OCI-M2 (cell line): ENCODE measurements around the gene MTRF1L.
"Not testable (repeated sequence)": the region's sequence is repeated elsewhere in the genome, so short reads cannot be mapped to it uniquely, and the experiment has no call there.

ENCODE experiments used
- DNase-seq: peaks from one replicate; lab custom pipeline; 2025; ENCODE audit not compliant: unreplicated experiment; lab: John Stamatoyannopoulos, UW

The MTRF1L gene

DNA sequence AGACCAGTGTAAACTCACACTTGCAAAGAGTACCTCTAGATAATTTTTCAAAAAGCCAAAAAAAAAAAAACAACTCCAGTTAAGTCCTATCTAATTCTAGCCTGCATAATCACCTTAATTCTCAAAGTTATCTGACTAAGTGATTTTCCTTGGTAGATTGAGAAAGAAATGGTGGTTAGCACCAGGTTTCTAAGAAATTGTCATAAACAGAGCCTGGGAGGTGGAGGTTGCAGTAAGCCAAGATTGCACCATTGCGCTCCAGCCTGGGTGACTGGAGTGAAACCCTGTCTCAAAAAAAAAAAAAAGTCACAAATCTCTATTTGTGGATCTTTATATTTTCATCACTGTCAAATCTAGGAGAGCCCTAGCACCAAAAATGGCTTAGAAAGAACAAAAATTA is 28.6 kb downstream of the MTRF1L start:
- no peak for DNase-seq

DNA sequence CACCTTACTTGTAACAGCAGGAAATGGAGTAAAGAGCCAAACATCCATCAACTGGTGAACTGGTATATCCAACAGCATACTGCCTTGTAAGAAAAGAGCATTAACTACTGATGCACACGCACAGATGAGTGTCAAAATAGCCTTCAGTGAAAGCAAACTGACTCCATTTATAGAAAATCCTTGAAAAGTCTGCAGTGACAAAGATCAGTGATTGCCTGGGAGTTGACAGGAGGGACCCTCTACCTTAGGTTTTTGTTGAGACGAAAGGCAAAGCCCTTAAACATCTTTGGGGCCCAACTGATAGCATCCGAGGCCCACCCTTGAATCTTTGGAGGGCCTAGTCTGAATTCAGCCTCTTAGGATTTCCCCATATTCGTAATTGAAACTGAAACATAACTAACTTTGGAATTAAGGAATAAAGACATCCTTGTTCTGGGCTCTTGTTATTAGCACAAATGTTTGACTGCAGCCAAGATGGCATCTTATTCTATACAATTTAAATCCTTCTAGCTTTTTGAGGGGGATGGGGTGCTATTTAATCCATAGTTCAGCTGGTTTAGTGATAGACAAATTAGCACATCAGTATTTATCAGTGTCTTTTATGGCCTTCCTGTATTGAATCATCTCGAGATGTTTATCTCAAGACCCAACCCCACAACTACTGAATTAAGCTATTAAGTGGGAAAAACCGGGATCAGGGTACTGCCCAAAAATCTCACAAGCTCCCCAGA is 32.7 kb downstream of the MTRF1L start:
- no peak for DNase-seq

DNA sequence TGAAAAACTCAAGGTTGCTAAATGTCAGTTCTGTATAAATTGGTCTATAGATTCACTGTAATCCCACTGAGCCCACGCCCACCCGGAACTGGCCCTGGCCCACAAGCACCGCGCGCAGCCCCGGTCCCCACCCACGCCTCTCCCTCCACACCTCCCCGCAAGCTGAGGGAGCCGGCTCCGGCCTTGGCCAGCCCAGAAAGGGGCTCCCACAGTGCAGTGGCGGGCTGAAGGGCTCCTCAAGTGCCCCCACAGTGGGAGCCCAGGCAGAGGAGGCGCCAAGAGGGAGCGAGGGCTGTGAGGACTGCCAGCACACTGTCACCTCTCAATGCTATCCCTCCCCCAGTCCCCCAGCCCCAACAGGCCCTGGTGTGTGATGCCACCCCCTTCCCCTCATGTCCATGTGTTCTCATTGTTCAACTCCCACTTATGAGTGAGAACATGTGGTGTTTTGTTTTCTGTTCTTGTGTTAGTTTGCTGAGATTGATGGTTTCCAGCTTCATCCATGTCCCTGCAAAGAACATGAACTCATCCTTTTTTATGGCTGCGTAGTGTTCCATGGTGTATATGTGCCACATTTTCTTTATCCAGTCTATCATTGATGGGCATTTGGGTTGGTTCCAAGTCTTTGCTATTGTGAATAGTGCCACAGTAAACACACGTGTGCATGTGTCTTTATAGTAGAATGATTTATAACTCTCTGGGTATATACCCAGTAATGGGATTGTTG is 36.2 kb downstream of the MTRF1L start:
- not testable (repeated sequence) for DNase-seq

DNA sequence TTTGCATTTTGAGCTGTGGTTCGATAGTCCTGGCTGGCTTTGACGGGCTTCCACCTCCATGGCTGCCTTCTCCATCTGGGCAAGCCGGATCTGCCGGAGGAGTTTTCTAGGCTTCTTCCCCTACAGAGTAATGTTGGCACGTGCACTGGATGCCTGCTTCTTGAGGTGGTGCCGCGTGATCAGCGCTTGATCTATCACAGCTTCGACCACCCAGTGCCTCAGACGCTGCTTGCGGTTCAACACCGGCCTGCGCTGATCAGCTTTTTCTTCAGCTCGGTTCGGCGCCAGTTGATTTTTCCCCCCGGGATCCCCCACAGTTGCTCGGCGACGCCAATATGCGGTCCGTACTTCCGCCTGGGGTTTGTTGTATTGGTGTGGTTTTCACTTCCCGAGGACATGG is 43.2 kb downstream of the MTRF1L start:
- no peak for DNase-seq

DNA sequence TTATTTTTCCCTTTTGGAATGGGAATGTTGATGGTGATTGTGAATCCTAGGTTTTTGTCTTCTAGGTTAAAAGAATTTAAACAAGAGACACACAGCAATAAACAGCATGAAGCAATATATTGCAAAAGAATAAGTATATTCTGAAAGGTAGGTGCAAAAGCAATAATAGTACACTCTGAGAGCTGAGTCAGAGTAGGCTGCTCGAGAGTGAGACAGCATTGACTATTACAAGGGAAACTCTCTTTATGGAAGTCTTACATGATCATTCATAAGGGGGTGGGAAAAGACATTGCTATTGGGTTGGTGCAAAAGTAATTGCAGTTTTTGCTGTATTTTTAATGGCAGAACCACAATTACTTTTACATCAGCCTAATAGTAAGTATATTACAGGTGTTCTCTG is 44.7 kb downstream of the MTRF1L start:
- DNase-seq, result no peak

DNA sequence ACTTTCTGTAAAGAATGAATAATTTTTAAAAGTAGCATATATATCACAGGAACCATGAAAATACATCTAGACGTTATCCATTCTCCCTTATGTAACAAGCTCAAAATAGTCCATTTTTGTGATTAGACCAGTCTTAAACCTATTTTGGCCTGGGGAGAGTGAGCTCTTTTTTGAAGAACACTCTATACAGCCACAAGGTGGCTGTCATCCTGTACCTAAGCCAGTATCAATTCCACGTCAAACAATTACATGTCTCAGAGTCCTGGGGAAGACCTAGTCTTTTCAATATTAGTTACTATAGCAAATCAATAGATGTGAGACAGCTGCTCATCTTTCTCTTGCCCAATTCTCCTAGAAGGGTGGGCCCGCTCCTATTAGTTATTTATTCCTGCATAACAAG is 48.1 kb downstream of the MTRF1L start:
- no peak for DNase-seq

DNA sequence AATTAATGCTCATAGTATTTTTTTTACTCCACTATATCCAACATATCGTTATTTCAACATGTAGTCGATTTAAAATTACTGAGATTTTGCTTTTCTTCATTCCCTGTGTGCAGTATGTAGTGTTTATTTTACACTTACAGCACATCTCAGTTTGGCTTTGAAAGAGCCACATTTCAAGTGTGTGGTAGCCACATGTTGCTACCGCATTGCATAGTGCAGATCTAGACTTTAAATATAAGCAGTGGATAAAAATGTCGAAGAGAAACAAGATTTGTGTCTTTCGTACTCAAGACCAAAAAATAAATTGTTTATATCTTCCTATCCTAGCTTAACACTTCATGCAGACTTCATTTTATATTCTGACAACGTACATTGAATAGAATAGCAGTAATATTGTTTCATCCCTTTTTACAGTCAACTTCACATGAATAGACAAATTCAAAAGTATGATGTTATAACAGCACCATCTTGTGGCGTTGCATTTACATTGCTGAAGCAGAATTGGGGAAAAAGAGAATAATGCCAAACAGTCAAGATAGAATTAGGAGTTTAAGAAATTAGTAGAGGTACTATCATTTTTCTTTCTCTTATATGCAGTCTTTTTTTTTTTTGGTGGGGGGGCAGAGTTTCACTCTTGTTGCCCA is 49.5 kb downstream of the MTRF1L start:
- DNase-seq, result no peak

DNA sequence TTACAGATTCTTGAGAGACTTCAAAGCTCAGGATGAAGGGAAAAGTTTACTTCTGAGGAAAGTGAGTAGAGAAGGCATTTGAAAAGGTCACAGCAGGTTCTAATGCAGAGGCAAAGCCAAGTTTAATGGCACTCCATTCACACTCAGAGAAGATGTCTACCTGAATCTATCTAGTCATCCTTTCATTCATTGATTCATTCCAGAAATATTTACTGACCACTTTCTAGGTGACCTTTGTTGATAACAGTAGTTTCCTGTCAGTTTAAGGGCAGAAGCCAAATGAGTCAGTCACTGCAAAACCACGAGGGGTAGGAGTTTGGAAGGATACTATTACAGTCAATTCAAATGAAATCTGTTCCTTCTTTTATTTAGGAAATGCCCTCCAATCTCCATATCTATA is 50.5 kb downstream of the MTRF1L start:
- DNase-seq, result no peak

DNA sequence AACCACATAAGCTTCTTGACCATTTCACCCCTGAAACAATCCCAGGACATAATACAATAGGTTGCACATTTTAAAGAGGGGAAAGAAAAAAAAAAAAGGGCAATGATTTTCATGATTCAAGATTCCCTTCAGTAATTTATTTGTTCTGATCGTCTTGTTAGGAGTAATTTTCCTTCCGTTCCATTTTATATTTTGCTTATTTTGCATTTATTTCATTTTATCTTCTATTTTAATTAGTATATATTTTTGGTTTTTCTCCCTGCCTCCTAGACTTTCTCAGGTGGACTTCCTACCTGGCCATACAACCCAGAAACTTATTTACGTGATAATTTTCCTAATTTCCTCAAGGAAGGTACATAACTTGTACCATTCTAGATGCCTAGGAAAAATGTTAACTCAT is 52.3 kb downstream of the MTRF1L start:
- DNase-seq, result no peak

DNA sequence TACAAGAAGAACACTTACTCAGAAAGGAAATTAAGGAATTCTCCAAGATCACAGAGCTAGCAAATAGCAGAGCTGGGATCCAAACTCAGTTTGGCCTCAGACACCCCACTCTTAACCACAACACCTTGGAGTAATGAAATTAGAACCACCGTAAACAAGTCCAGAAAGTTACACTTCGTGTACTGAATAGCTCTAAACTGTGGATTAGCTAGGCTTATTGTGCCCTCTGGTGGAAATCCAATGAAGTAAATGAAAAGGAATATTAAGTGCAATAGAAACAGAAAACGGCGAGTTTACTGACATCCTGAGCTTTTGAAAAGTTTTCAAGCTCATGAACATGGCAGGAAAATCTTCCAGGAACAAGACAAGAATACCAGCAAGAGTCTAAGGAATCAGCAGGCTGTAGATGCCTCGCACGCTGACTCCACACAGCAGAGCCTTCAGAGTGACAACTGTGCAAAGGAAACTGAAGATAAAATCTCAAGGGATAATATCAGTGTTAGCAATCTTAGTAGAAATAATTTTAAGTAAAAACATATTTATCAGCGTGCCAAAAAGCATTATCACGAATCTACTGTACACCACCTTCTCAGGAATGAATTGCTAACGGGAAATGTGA is 54.2 kb downstream of the MTRF1L start:
- DNase-seq, result peak; percentile 60

DNA sequence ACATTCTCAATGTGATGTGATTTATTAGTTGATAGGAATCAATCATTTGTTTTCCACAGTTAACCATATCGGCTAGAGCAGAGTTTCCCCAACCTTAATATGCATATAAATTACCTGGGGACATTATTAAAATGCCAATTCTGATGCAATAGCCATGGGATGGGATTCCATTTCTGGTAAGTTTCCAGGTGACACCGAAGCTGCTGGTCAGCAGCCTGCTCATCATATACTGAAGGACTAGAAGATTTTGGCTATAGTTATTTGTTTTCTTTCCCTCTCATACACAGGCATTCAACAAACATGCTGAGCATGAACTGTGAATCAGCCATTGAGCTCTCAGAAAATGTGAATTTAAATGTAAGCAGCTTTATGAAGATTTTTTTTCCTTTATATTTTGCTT is 55.5 kb downstream of the MTRF1L start:
- DNase-seq, result no peak

DNA sequence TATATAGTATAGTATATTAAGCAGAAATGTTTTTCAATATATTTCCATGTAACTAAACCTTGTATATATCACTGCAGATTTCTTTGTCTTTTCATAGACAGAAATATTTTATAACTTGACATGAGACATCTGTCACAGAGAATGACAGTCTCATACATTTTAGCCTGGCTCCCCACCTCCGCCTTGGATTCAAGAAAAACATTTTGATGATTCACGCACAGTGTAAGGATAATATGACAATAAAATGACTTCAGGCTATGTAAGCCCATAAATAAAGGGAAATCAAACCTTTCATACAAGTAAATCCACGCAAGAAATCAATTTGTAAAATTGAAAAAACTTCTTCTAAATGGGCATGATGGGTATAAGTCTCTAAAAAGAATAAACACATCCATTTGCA is 56.0 kb downstream of the MTRF1L start:
- no peak for DNase-seq

DNA sequence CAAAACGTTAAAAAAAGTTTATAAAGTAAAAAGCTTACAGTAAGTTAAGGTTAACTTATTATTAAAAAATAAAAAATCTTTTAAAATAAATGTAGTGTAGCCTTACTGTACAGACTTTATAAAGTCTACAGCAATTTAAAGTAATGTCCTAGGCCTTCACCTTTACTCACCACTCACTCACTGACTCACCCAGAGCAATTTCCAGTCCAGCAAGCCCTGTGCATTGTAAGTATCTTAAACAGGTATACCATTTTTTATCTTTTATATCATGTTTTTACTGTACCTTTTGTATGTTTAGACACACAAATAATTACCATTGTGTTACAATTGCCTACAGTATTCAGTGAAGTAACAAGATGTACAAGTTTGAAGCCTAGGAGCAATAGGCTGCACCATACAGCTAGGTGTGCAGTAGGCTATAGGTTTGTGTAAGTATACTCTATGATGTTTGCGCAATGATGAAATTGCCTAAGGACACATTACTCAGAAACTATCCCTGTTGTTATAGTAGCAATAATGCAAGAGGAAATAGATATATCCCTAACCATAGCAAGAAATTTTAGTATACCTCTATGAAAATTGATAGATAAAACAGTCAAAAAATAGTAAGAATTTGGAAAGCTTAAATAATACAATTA is 59.1 kb downstream of the MTRF1L start:
- DNase-seq, result no peak

DNA sequence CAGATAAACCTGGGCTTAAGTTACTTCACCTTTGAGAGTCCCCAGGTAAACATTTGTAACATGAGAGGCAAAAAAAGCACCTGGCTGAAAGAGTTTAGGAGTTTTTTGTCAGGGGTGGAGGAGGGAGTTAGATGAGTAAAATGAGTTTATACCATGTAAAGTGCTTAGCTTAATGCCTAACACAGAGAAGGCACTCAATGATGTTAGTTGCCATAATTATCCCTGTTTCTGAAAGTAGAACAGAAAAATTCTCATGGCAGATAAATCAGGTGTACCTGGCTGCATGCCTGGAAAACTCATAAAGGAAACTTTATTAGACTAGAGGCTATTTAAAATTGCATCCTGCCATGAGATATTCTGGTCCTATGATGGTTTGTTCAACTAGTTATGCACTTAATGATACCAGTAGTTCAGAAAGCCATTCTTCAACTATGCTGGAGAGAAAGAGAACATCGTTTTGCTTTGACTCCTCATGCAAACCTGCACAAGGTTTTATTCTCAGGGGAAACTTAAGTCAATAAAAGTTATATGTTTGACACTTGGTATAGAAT is 60.1 kb downstream of the MTRF1L start:
- DNase-seq, result no peak

DNA sequence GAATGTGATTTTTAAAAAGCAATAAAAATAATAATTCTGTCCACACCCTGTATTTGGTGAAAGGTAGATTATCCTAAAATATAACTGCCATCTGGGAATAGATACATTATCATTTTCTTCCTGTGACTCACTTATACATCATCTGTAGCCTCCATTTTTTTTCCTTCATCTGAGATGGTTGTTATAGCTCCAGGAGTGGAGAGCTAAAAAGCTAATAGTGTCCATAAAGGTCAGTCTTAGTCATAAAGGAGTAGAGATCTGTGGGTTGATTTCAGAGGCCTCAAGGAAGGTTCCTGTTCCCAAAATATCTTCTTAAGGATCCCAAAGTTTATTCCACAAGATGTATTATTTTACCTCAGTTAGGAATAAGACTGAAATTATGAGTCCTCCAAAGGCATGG is 60.8 kb downstream of the MTRF1L start:
- DNase-seq, result no peak
